Endometrial microvascular endothelial cells (primary cell): ENCODE data around the gene PRKCA. TPM values are rescaled to one million over a fixed set of nuclear protein-coding genes. Genes with fewer than 3 reads are reported as not detected.
"Not testable (repeated sequence)": the region's sequence is repeated elsewhere in the genome, so short reads cannot be mapped to it uniquely, and the experiment has no call there.

Experiments
- in situ Hi-C: cut with HindIII; loops from 2 replicates; pipeline ENCODE4 v1.10.0; 2017; ENCODE audit warnings: low sequenced_read_pairs, low pct_unique_long_range_greater_than_20kb; ENCODE audit errors: inconsistent ontology term
- total RNA-seq: library from RNA; depleted of rRNA; stranded (reverse); fragments of >200 nt; gene quantifications from one replicate; pipeline ENCODE4 v1.2.3, GENCODE V29; 2015; ENCODE audit errors: inconsistent ontology term

Gene PRKCA
- total RNA-seq, 1 donor from 2014 or later = 21.7 TPM

DNA sequence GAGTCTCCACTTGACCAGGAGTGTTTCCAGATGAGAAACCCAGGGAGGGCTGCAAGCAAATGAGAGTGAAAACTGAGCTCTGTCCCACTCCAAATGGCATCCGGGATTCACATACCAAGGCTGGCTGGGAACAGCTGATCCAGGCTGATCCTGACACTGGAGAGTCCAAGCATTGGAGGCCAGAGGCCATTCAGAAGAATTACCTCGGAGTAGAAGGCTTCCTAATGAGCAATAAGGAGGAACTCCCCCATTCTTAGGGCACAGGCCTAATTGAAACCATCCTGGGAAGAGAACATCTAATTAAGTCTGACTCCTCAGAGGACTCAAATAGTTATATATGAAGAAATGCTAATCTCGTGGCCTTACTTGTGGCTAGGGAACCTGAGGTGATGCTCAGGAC lies 142.8 kb downstream of the PRKCA start:
- in situ Hi-C loops = no loop called here

DNA sequence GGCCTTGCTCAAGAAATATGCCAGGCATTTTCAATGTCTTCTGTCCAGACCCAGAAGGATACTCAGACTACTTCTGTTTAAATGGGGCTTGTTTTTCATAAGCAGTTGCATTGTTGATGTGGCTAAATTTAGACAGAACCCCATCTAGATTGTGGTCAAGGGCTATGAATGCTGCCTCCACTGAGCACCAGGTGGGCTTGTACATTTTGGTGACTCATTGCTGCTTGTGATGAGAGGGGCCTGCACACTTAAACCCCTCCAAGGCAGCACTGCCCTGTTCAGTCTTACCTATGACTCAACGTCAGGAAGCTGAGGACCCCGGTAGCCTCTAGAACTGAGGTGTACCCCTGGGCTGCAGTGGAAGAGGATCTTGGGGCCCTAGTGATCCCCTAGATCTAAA lies 144.0 kb downstream of the PRKCA start:
- in situ Hi-C loops = no loop called here

DNA sequence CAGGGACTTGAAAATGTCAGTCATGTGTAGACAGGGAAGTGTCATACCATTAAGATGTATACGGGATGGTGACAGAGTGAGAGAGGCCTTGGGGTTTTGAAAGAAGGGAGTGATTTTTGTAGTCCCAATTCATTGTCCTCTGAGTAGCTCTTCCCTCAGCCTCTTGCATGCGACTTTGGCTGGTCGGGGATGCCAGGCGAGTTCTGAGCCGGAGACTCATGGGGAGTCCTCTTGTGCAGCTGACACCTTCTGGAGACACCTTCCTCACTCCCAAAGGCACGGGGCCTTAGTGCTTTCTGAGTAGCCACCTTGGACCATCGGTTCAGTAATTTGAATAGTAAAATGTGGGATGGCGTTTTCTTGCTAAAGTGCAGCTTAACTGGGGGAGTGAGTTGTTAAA lies 144.7 kb downstream of the PRKCA start:
- in situ Hi-C loops = no loop called here

DNA sequence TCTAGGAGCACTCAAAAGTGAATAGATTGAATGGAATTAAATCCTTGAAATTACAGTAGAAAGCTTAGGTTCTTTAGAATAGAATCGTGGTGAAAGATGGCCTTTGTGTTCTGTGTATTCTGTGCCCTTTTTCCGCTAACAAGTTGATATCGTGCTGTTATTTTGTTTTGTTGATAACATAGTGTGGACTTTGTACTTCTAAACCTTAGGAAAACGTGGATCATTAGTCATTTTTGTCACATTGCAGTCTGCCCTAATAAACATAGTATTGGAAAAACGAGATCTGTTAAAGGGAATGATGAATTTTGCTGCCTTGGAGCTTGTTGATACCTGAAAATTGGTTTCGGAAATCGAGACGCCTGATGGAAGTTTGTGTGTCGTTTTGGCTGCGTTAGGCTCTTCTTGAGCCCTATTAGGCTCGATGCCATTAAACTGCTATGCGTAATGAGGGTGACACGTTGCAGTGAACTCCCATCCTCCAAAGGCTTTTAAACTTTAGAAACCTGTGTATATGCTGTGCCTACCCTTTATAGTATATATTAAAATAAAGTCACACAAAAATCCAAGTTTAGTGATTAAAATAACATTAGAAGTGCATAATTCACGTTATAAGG lies 145.7 kb downstream of the PRKCA start:
- in situ Hi-C loops = no loop called here

DNA sequence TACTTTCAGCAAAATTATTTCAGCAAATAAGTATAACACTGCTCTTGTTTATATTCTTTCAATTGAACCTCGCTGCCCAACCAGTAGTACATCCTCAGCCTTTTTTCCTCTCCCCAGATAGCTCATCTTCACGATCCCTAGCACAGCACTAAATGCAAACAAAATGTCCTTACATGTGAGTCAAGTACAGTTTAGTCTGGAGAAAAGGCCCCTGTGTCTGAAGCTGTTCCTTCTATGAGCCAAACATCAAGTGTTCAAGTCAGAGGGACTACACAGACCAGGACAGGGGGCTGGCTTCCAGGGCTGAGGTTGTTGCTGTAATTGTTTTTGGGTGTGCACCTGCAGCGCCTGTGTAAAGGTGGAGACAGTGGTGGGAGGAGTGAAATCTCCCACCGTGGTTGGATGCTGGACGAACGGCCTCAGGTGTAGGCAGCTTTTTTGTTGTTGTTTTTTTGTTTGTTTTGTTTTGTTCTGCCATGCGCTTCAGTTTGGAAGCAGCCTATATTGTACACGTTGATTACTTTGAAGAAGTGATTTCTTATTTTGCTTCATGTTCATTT lies 147.1 kb downstream of the PRKCA start:
- in situ Hi-C loops = no loop called here

DNA sequence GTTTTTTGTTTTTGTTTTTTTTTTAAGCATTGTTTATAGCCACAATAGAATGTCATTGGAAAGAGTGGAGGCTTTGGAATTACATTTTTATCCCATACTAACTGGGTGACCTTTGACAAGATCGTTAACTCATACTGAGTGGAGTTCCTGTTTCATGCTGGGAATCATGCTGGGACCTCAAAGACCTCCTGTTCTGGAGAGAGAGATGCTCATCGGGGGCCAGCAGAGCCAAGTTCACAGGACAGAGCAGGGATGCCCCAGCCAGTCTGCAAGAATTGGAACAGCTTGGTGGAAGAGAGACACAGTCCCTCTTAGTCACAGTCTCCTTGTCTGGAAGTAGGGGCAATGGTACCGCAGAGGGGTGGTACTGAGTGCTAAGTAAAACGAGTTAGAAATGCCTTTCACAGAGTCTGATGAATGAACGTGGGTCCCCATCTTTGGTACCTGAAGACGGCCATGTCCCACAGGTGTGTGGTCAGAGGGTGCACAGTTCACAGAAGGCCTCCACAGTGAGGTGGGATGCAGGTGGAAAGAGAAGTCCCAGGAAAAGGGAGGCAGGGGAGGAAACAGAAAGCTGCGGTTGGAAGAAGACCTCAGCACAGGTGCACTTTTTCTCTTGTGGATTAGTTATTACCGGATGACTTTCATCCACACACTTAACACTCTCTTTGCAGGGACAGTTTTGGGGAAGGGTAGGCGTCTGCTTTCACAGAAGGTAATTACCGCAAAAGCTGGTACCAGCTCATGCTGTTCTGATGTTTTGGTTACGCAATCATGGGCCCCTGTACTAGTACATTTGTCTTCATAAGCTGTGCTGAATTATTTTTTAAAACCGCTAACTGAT lies 147.8 kb downstream of the PRKCA start:
- in situ Hi-C loops = no loop called here

DNA sequence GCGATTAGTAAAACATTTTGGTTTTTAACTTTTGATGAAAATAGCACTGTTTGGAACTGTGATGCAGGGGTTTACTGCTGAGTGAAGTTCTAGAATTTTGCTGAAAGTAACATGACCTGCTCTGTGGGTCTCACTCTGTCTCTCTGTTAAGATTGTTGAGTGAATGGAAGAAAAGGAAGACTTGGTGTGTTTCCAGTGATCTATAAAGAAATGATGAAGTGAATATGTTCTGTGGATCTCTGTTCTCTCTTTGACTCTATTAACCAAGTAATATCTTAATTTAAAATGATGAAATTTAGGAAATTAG lies 148.4 kb downstream of the PRKCA start:
- in situ Hi-C loops = no loop called here

DNA sequence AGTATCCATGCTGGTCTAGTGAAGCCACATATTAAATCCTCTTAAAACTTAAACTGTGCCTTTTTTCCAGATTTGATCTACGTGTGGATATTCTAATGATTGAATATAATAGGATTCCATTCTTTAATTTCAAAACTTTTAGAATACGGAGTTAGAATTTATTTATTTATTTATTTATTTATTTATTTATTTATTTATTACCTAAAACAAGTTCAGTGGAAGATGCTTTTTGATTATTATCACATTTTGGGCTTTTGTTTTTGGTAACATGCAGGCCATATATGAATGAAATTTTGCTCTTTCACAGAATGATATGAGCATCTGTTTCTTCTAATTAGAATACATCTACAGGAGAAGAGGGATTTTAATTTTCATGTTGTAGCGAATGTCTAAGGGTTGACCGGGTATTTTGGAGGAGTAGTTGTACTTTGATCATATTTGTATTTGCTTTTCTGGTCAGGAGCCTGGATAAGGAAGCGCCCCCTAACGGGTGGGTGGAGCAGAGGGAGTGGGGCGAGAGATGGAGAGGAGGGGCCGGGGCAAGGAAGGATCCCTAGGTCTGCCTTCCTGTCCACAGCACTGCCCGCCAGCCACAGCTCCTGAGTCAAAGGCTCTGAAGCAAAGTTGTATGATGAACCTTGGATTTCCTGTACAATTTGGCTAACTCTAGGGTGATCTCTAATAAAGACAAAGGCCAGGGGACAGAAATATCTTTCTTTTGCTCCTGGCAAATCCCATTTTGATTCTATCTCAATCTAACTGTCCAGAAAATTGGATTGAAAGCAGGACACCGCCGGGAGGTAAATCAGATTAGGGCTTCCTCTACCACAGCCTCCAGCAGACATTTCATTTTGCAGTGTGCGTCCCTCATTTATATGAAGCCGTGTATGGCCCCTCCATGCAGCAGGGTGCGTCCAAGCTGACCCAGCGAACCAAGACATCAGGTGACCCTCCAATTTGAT lies 149.1 kb downstream of the PRKCA start:
- in situ Hi-C loops = no loop called here

DNA sequence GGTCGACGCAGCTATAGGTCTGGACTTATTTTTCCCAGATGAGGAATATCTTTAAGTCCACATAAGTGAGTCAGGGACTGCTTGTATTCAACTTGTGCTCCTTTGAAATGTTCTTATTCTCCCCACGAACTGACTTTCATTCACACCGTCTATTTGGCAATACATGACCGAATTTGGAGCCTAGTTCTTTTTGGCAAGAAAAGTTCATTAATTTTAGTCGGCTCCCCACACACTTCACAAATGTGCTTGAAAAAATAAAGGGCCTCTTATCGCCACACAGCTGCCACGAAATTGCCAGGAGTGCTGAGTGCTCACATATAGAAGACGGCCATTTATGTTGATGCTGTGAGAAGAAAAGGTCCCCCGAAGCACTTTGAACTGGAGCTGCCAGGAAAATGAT lies 152.6 kb downstream of the PRKCA start:
- in situ Hi-C loops = no loop called here

DNA sequence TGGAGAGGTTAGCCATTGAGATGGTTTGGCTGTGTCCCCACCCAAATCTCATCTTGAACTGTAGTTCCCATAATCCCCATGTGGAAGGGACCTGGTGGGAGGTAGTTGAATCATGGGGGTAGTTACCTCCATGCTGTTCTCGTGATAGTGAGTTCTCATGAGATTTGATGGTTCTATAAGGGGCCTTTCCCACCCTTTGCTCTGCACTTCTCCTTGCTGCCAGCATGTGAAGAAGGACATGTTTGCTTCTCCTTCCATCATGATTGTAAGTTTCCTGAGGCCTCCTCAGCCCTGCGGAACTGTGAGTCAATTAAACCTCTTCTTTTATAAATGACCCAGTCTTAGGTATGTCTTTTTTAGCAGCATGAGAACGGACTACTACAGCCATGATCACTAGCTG lies 155.1 kb downstream of the PRKCA start:
- in situ Hi-C loops = not testable (repeated sequence)

DNA sequence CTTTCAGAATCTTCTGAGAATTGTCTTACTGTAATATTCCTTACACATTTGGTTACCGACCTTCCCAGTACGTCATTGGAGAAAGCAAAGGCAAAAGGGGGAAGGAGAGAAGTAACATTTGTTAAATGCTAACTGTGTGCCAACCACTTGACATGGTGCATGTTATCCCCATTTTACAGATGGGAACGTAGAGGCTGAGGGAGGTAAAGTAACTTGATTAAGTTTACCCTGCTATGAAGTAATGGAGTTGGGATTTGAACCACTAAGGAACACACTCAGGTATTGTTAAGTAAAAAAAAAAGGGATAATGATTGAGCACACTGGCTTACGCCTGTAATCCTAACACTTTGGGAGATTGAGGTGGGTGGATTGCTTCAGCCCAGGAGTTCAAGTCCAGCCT lies 156.4 kb downstream of the PRKCA start:
- in situ Hi-C loops = no loop called here

DNA sequence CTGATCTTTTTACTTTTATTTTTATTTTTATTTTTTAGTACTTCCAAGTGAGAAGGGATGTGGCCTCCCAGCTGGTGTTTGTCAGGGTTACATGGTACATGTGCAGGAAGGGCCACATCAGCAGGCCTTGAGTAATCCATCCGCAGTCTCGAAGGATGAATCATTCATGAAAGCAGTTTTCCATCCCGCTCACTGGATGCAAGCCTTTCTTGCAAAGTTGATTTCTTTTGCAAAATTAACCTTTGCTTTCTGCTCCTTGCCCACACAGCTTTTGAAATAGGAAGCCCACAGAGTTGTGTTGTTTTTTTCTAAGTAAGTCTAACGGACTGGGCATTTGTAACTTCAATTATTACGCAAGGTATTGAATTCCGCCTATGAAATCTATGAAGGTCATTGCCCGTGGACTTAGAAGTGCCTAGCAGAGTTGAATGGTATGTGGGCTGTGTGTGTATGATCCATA lies 157.4 kb downstream of the PRKCA start:
- in situ Hi-C loops = no loop called here

DNA sequence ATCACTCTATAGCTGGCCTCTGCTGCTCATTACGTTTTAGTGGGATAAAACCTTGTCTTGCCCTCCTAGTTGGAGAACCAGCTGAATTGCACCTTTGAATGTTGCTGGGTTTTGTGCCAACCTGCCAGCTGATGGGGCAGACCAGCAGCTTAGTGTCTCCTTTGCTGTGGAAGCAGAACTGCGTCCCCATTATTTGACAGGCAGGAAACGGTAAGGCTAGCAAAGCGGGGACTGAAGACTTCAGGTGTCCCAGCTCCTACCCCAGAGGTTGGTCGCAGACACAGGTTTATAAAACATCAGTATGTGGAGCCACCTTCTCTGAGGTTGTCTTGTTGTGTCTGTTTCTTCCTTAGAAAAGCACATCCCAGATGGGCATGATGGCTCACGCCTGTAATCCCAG lies 158.1 kb downstream of the PRKCA start:
- in situ Hi-C loops = no loop called here

DNA sequence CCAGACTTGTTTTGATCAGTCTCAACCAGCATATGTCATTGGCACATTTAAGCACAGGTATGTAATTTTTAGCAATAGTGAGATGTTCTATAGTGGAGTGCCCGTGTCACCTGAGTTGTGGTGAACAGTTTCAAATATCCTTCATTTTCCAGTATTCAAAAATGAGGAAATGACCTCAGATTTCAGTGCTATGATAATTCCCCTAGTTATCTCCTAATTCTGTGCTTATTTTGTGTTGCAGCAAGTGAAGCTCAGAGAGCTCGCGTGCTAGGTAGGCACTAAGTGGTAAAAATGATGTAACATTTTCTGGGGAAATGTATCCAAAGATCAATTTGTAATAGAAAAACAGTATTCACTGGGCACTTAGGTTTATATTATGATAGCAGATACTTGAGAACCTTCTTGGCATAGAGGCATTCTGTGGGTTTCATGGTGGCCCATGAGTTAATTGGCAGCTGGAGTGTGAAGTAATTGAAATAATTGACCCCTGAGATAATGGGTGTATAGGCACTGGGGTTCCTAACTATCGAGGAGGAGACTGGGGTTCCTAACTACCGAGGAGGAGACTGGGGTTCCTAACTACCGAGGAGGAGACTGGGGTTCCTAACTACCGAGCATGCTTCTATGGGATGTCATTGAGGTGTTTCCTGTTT lies 159.1 kb downstream of the PRKCA start:
- in situ Hi-C loops = no loop called here

DNA sequence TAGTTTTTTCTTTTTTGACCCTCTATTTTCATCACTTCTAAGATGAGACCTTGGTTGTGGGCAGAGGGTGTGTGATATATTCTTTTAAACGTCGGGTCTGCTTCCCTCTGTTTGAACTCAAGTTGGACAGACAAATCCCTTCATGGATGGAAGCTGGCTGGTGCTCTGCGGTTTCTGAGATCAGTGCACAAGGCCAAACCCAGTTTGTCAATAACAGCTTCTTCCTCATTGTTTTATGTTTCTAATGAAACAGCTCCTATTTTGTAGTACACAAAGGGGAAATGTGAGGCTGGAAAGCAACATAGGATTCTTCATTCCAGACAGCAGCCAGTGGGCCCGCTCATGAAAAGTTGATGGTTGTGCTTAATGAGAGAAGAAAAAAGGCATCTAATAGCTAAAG lies 159.6 kb downstream of the PRKCA start:
- in situ Hi-C loops = no loop called here

DNA sequence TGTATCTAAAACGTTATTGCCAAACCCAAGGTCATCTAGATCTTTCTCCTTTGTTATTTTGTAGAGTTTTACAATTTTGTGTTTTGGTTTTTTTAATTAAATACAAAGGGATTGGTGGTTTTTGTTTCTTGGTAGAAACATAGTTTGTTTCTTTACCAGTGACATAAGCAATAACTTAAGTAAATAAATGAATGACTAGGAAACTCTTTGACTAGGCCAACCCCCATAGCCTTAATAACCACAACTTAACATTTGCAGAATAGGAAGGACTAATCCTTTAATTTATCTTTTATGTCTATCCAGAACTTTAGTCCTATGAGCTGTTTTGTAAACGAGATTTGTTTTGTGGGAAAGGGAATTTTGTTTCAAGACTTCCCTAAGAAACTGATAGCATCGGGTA lies 162.5 kb downstream of the PRKCA start:
- in situ Hi-C loops = no loop called here

DNA sequence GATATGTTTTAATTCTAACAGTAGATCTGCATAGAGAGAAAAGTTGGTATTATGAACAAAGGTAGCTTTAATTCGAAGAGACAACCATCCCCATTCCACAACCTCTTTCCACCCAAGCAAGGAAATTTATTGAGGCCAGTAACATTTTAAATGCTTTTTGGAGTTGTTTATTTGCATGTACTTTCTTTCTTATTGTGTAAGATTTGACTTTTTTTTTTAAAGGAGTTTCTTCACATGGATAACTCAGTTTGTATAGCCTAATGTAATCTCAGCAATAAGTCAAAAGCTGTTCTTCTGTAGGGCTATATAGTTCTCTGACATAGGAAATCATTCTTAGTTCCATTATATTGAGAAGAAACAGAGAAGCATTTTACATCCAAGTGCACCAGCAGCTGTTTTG lies 163.3 kb downstream of the PRKCA start:
- in situ Hi-C loops = no loop called here

DNA sequence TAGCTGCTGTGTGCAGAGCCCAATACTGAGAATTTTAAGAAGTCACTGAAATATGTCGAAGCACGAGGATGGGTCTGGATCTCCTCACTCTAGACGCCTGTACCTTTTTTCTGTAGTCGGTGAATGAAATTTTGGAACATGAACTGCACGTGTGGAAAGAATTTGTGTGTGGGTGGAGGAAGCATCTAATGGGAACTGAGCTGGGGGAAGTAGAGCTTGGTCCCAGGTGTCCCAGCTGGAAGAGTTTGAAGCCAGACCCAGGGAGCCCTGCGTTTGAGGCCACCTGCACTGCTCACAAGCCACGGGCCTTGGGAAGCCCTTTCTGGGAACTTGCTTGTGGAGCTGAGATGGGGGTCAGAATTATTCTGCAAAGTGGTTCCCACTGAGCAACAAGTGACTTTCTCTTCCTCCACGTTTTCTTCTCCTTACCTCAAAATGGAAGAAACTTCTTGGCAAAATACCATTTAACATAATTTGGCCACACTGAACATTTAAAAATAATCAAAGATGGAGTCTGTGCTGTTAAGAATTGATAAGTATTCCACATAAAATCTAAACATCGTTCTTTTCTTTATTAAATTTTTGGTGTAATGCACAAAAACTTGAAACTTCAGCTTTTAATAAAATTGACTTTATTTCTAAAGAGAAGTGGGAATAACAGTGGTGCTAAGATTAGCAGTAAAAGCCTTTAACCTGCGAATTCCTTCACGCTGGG lies 163.8 kb downstream of the PRKCA start:
- in situ Hi-C loops = no loop called here
